HL-60 (cell line): ENCODE results near the gene TRAPPC12.

Experiments used
- GABPA ChIP-seq: IDR thresholded peaks from 2 replicates; pipeline ENCODE4 v1.6.1; 2012; ENCODE audit warnings: low read depth
- POLR2AphosphoS5 ChIP-seq: IDR thresholded peaks from 2 replicates; pipeline ENCODE4 v1.6.1; 2012; ENCODE audit warnings: low read depth
- SPI1 ChIP-seq: IDR thresholded peaks from 2 replicates; pipeline ENCODE4 v1.6.1; 2012; ENCODE audit warnings: low read depth, mild to moderate bottlenecking, borderline replicate concordance
- TF ChIP-seq, protein P1 (sequence below): IDR thresholded peaks from 2 replicates; pipeline ENCODE4 v1.6.1; 2012; ENCODE audit warnings: low read depth; ENCODE audit not compliant: insufficient replicate concordance
- TF ChIP-seq, protein P2 (sequence below): IDR thresholded peaks from one replicate; pipeline ENCODE4 v1.5.1; 2011; ENCODE audit warnings: low read length, control low read depth, inconsistent platforms; ENCODE audit not compliant: insufficient read depth

DNA sequence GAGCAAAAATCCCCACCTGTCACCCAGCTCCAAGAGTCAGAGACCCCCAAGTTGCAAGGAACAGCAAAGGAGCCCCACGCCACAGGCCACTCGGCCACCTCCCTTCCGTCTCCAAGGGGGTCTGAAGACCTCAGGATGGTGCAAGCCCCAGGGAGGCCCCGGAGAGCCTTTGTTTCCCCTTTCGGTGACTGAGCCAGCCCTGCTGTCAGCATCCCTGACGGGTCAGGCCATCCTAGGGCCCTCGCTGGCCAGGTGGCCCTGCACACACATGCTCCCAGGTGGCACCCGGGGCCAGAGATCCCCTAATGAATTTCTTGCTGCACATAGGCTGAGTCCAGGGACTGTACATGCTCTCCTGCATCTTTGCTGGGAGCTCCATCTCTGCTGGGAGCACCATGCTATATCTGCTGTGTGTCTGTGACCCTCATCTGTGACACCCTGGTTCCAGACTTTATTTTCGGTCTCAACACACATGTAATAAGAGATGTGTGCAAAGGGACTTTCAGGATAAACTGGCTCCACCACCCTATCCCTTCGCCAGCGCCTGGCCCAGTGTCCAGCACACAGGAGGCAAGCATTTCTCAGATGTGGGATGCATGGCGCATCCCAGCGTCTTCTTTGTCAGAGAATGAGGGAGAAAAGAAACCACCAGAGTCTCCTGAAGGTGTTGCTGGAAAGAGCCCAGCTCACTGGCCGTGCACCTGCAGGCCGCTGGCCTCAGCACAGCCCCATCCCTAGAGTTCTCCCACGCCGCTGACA, 112.4 kb downstream of the TRAPPC12 start:
- TF ChIP-seq, protein P1, sequence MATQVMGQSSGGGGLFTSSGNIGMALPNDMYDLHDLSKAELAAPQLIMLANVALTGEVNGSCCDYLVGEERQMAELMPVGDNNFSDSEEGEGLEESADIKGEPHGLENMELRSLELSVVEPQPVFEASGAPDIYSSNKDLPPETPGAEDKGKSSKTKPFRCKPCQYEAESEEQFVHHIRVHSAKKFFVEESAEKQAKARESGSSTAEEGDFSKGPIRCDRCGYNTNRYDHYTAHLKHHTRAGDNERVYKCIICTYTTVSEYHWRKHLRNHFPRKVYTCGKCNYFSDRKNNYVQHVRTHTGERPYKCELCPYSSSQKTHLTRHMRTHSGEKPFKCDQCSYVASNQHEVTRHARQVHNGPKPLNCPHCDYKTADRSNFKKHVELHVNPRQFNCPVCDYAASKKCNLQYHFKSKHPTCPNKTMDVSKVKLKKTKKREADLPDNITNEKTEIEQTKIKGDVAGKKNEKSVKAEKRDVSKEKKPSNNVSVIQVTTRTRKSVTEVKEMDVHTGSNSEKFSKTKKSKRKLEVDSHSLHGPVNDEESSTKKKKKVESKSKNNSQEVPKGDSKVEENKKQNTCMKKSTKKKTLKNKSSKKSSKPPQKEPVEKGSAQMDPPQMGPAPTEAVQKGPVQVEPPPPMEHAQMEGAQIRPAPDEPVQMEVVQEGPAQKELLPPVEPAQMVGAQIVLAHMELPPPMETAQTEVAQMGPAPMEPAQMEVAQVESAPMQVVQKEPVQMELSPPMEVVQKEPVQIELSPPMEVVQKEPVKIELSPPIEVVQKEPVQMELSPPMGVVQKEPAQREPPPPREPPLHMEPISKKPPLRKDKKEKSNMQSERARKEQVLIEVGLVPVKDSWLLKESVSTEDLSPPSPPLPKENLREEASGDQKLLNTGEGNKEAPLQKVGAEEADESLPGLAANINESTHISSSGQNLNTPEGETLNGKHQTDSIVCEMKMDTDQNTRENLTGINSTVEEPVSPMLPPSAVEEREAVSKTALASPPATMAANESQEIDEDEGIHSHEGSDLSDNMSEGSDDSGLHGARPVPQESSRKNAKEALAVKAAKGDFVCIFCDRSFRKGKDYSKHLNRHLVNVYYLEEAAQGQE: no peak
- TF ChIP-seq, protein P2, sequence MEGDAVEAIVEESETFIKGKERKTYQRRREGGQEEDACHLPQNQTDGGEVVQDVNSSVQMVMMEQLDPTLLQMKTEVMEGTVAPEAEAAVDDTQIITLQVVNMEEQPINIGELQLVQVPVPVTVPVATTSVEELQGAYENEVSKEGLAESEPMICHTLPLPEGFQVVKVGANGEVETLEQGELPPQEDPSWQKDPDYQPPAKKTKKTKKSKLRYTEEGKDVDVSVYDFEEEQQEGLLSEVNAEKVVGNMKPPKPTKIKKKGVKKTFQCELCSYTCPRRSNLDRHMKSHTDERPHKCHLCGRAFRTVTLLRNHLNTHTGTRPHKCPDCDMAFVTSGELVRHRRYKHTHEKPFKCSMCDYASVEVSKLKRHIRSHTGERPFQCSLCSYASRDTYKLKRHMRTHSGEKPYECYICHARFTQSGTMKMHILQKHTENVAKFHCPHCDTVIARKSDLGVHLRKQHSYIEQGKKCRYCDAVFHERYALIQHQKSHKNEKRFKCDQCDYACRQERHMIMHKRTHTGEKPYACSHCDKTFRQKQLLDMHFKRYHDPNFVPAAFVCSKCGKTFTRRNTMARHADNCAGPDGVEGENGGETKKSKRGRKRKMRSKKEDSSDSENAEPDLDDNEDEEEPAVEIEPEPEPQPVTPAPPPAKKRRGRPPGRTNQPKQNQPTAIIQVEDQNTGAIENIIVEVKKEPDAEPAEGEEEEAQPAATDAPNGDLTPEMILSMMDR: no peak
- no peak for TF ChIP-seq GABPA
- TF ChIP-seq SPI1: no peak
- no peak for TF ChIP-seq POLR2AphosphoS5
